Peyer's patch (tissue), 4 donors: ENCODE measurements around the gene PPP1CC.
"Not testable (repeated sequence)": the region's sequence is repeated elsewhere in the genome, so short reads cannot be mapped to it uniquely, and the experiment has no call there.

Source experiments
- POLR2A ChIP-seq, 2 donors: fragments of 450-650 bp; IDR thresholded peaks; one replicate each; pipeline ENCODE4 v1.5.1; 2017; ENCODE audit warnings: antibody characterized with exemption in 2 of 2, mild to moderate bottlenecking in 2 of 2, moderate library complexity in 2 of 2
- TF ChIP-seq, protein P1 (sequence below), 6 experiments: fragments of 450-650 bp in 4 of 6; fragments of 200-600 bp in 2 of 6; sonication (generic) in 1 of 6; IDR thresholded peaks; one replicate each; pipeline ENCODE4 v1.5.1; 2017 to 2019; ENCODE audit warnings: antibody characterized with exemption in 6 of 6, mild to moderate bottlenecking in 3 of 6, moderate library complexity in 1 of 6

DNA sequence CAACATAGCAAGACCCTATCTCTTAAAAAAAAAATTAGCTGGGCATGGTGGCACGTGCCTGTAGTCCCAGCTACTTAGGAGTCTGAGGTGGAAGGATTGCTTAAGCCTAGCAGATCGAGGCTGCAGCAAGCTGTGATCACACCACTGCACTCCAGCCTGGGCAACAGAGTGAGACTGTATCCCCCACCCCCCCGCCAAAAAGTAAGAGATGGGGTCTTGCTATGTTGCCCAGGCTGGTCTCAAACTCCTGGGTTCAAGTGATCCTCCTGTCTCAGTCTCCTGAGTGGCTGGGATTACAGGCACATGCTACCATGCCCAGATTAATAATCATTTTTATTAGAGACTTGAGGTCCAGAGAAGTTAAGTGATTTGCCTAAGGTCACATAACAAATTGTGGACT lies 22.9 kb upstream of the PPP1CC start:
- TF ChIP-seq, protein P1, sequence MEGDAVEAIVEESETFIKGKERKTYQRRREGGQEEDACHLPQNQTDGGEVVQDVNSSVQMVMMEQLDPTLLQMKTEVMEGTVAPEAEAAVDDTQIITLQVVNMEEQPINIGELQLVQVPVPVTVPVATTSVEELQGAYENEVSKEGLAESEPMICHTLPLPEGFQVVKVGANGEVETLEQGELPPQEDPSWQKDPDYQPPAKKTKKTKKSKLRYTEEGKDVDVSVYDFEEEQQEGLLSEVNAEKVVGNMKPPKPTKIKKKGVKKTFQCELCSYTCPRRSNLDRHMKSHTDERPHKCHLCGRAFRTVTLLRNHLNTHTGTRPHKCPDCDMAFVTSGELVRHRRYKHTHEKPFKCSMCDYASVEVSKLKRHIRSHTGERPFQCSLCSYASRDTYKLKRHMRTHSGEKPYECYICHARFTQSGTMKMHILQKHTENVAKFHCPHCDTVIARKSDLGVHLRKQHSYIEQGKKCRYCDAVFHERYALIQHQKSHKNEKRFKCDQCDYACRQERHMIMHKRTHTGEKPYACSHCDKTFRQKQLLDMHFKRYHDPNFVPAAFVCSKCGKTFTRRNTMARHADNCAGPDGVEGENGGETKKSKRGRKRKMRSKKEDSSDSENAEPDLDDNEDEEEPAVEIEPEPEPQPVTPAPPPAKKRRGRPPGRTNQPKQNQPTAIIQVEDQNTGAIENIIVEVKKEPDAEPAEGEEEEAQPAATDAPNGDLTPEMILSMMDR (IDR thresholded peaks at IDR 0.05), result not testable (repeated sequence)
- not testable (repeated sequence) for TF ChIP-seq POLR2A (IDR thresholded peaks at IDR 0.05)
